ENCODE data around the gene SEMA3C.

DNA sequence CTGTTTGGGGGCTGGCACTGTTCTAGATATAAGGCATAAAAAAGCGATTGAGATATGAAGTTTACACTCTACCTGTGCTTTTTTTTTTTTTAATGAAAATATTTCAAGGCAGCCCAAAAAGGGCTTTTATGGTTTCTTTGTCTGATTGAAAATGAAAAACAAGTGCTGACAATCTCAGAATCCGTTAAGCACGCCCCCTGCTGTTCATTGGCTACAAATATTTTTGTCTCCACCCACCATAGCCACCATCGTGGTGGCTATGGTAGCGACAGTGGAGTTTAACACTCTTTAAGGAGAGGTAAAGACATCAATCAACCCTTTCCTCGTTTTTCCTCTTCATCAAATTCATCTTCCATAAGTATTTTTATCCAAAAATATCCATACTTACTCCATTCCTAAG lies 186.2 kb downstream of the SEMA3C start:
- no peak for TF ChIP-seq EZH2 (IDR thresholded peaks at IDR 0.05; ENCODE audit: borderline replicate concordance, low read depth, low read length, poor library complexity, severe bottlenecking)
- TF ChIP-seq, protein P1, sequence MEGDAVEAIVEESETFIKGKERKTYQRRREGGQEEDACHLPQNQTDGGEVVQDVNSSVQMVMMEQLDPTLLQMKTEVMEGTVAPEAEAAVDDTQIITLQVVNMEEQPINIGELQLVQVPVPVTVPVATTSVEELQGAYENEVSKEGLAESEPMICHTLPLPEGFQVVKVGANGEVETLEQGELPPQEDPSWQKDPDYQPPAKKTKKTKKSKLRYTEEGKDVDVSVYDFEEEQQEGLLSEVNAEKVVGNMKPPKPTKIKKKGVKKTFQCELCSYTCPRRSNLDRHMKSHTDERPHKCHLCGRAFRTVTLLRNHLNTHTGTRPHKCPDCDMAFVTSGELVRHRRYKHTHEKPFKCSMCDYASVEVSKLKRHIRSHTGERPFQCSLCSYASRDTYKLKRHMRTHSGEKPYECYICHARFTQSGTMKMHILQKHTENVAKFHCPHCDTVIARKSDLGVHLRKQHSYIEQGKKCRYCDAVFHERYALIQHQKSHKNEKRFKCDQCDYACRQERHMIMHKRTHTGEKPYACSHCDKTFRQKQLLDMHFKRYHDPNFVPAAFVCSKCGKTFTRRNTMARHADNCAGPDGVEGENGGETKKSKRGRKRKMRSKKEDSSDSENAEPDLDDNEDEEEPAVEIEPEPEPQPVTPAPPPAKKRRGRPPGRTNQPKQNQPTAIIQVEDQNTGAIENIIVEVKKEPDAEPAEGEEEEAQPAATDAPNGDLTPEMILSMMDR (conservative IDR thresholded peaks at IDR 0.05; ENCODE audit: low read depth, low read length), result peak; percentile 56

All from A673 (cell line).